ENCODE measurements around the gene RAMACL.
A peak's percentile ranks its signal among the peaks of the same experiment; 100 is the strongest.

RAMACL gene

GRCh38 chr6:166572370-166573261 is 13.9 kb downstream of the RAMACL start:
- DNase-seq, result no peak

GRCh38 chr6:166570929-166571713 is 15.4 kb downstream of the RAMACL start:
- DNase-seq, result no peak

- no peak for DNase-seq
Observed at GRCh38 chr6:166569206-166569605, 17.3 kb downstream of the RAMACL start.

- no peak for DNase-seq
Observed at GRCh38 chr6:166567813-166568212, 18.7 kb downstream of the RAMACL start.

GRCh38 chr6:166567107-166567506 is 19.4 kb downstream of the RAMACL start:
- no peak for DNase-seq

- peak; percentile 30 for DNase-seq
Observed at GRCh38 chr6:166566026-166567011, 20.2 kb downstream of the RAMACL start.

- no peak for DNase-seq
Observed at GRCh38 chr6:166565084-166565967, 21.2 kb downstream of the RAMACL start.

- no peak for DNase-seq
Observed at GRCh38 chr6:166563805-166564204, 22.7 kb downstream of the RAMACL start.

- no peak for DNase-seq
Observed at GRCh38 chr6:166563200-166563599, 23.3 kb downstream of the RAMACL start.

- DNase-seq, result no peak
Observed at GRCh38 chr6:166562726-166563125, 23.8 kb downstream of the RAMACL start.

- no peak for DNase-seq
Observed at GRCh38 chr6:166561771-166562359, 24.6 kb downstream of the RAMACL start.

GRCh38 chr6:166560222-166560621 is 26.3 kb downstream of the RAMACL start:
- no peak for DNase-seq

GRCh38 chr6:166559662-166560061 is 26.8 kb downstream of the RAMACL start:
- no peak for DNase-seq

- no peak for DNase-seq
Observed at GRCh38 chr6:166559211-166559610, 27.3 kb downstream of the RAMACL start.

- no peak for DNase-seq
Observed at GRCh38 chr6:166558156-166559005, 28.1 kb downstream of the RAMACL start.

- peak; percentile 73 for DNase-seq
Observed at GRCh38 chr6:166556863-166557322, 29.6 kb downstream of the RAMACL start.

GRCh38 chr6:166556336-166556735 is 30.1 kb downstream of the RAMACL start:
- no peak for DNase-seq

GRCh38 chr6:166555086-166555485 is 31.4 kb downstream of the RAMACL start:
- DNase-seq, result no peak

- DNase-seq, result no peak
Observed at GRCh38 chr6:166554316-166554715, 32.2 kb downstream of the RAMACL start.

Measured in right forelimb (tissue), 1 donor.